ENCODE measurements around the gene PEX14. TPM values are rescaled to one million over a fixed set of nuclear protein-coding genes. Genes with fewer than 3 reads are reported as not detected.

Gene PEX14
- total RNA-seq, 4 donors from 2014 or later = 14.6 to 19.0 (median 17.6) TPM

DNA sequence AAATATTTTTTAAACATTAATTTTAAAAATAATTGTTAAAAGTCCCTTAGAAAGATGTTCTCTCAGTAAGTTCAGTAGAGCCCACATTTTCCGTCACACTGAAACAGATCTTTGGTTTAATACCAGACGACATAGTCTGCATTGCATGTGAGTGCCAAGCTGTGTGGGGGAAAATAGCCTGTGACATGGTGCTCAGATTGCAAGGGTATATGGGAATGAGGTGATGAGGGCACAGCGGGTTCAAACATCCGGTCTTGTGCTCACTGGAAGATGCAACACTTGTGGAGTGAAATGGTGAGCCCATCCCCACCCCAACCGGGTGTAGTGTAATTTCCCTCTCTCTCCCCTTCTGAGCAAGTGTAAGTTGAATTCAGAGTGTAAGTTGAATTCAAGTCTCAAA, 114.3 kb downstream of the PEX14 start:
- H3K36me3 ChIP-seq = no peaks in the 10 kb centered on the region
- TF ChIP-seq EP300 (IDR thresholded peaks at IDR 0.05) = no peak
- TF ChIP-seq POLR2A (IDR thresholded peaks at IDR 0.05) = no peak
- no peak for TF ChIP-seq CTCF (IDR thresholded peaks at IDR 0.05)
- no peak for TF ChIP-seq POLR2AphosphoS5 (IDR thresholded peaks at IDR 0.05)
- H3K4me3 ChIP-seq = no peak overlapping the region
- no peak overlapping the region for H3K27ac ChIP-seq
- H3K9me3 ChIP-seq = no peaks in the 10 kb centered on the region
- H3K4me1 ChIP-seq = no peaks in the 10 kb centered on the region
- no peaks in the 10 kb centered on the region for H3K27me3 ChIP-seq
- whole genome bisulfite sequencing = 94% methylated on average over 5 of the region's 5 CpGs
- DNase-seq (ENCODE audit: low spot score in 2 of 2) = no peak

- no peaks in the 10 kb centered on the region for H3K9me3 ChIP-seq
- no peak for DNase-seq (ENCODE audit: low spot score in 2 of 2)
- H3K4me1 ChIP-seq = no peaks in the 10 kb centered on the region
- no peak overlapping the region for H3K4me3 ChIP-seq
- no peak for TF ChIP-seq EP300 (IDR thresholded peaks at IDR 0.05)
- TF ChIP-seq POLR2AphosphoS5 (IDR thresholded peaks at IDR 0.05) = no peak
- TF ChIP-seq POLR2A (IDR thresholded peaks at IDR 0.05) = no peak
- no peak for TF ChIP-seq CTCF (IDR thresholded peaks at IDR 0.05)
- WGBS = 60% methylated on average over 4 of the region's 4 CpGs
- H3K27me3 ChIP-seq = no peaks in the 10 kb centered on the region
- H3K27ac ChIP-seq = no peak overlapping the region
- no peaks in the 10 kb centered on the region for H3K36me3 ChIP-seq
Observed at GRCh38 chr1:10591010-10591409, 116.3 kb downstream of the PEX14 start.

- Histone ChIP-seq H3K9me3 (no peaks in the 10 kb centered on the region), H3K36me3 (no peaks in the 10 kb centered on the region), H3K4me1 (no peaks in the 10 kb centered on the region), H3K27ac (no peak overlapping the region), H3K27me3 (no peaks in the 10 kb centered on the region), H3K4me3 (no peak overlapping the region)
- 74% methylated on average over 5 of the region's 5 CpGs for WGBS
- no peak for TF ChIP-seq EP300 (IDR thresholded peaks at IDR 0.05)
- no peak for TF ChIP-seq CTCF (IDR thresholded peaks at IDR 0.05)
- no peak for TF ChIP-seq POLR2A (IDR thresholded peaks at IDR 0.05)
- TF ChIP-seq POLR2AphosphoS5 (IDR thresholded peaks at IDR 0.05) = no peak
- no peak for DNase-seq (ENCODE audit: low spot score in 2 of 2)
Observed at GRCh38 chr1:10592373-10592772, 117.6 kb downstream of the PEX14 start.

GRCh38 chr1:10593750-10594149, 119.0 kb downstream of the PEX14 start:
- H3K4me1 ChIP-seq = no peaks in the 10 kb centered on the region
- TF ChIP-seq EP300 (IDR thresholded peaks at IDR 0.05) (no peak), POLR2AphosphoS5 (IDR thresholded peaks at IDR 0.05) (no peak), CTCF (IDR thresholded peaks at IDR 0.05) (no peak), POLR2A (IDR thresholded peaks at IDR 0.05) (no peak)
- 92% methylated on average over 11 of the region's 11 CpGs for WGBS
- H3K27me3 ChIP-seq = no peaks in the 10 kb centered on the region
- H3K4me3 ChIP-seq = no peak overlapping the region
- DNase-seq (ENCODE audit: low spot score in 2 of 2) = no peak
- no peak overlapping the region for H3K27ac ChIP-seq
- no peaks in the 10 kb centered on the region for H3K36me3 ChIP-seq
- H3K9me3 ChIP-seq = no peaks in the 10 kb centered on the region

DNA sequence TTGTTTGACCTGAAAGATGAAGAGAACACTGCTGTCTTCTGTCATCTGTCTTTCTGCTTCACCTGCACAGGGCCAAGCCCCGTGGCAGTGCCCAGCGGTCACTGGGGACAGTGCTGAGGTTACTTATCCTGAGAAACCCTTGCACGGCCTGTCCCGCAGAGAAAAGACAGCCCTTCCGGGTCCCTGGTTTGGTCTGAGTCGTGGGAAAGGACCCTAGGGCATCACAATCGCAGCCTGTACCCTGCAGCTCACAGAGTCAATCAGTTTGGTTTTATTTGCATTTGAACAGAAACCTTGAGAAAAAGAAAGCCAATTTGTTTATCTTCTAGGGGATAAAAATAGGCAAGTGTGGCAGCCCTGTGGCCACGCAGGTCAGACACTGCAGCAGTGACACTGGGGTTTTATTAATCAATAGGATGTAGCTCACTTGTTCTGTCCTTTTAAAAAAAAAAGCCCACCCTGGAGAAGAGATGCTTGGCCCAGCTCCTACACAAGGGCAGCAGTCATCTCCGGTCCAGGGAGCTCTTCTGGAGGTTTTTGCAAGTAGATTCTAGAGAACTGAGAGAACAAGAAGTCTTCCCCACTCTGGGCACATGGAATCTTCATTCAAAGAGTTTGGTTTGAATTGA, 120.0 kb downstream of the PEX14 start:
- Histone ChIP-seq H3K27me3 (no peaks in the 10 kb centered on the region), H3K27ac (no peak overlapping the region), H3K4me3 (no peak overlapping the region), H3K36me3 (no peaks in the 10 kb centered on the region), H3K4me1 (peaks cover 6% of the 10 kb centered on the region), H3K9me3 (no peaks in the 10 kb centered on the region)
- DNase-seq (ENCODE audit: low spot score in 2 of 2) = no peak
- TF ChIP-seq CTCF (IDR thresholded peaks at IDR 0.05) (no peak), POLR2AphosphoS5 (IDR thresholded peaks at IDR 0.05) (no peak), POLR2A (IDR thresholded peaks at IDR 0.05) (no peak), EP300 (IDR thresholded peaks at IDR 0.05) (no peak)
- 91% methylated on average over 9 of the region's 9 CpGs for WGBS
